Nephron progenitor cell (in vitro differentiated cells): ENCODE results near the gene RTP5.
"Not testable (repeated sequence)": the region's sequence is repeated elsewhere in the genome, so short reads cannot be mapped to it uniquely, and the experiment has no call there.

Source experiments
- DNase-seq: peaks from one replicate; pipeline ENCODE4 v3.0.0; 2021
- H3K27ac Mint-ChIP-seq: 2 replicates; pipeline ENCODE4 v1.8.0; 2021; ENCODE audit warnings: mild to moderate bottlenecking, moderate library complexity, mixed read lengths
- H3K27me3 Mint-ChIP-seq: 2 replicates; pipeline ENCODE4 v1.8.0; 2021; ENCODE audit warnings: mild to moderate bottlenecking, low read depth, mixed read lengths; ENCODE audit not compliant: poor library complexity
- H3K36me3 Mint-ChIP-seq: 2 replicates; pipeline ENCODE4 v1.8.0; 2021; ENCODE audit warnings: low read depth, mixed read lengths
- H3K4me1 Mint-ChIP-seq: 2 replicates; pipeline ENCODE4 v1.8.0; 2021; ENCODE audit warnings: mixed read lengths
- H3K4me3 Mint-ChIP-seq: 2 replicates; pipeline ENCODE4 v1.8.0; 2021; ENCODE audit warnings: mild to moderate bottlenecking, moderate library complexity, mixed read lengths
- H3K9me3 Mint-ChIP-seq: 2 replicates; pipeline ENCODE4 v1.8.0; 2021; ENCODE audit warnings: mild to moderate bottlenecking, moderate library complexity, mixed read lengths
- CTCF ChIP-seq: fragments of 200-600 bp; sonication (generic); IDR thresholded peaks from 2 replicates; pipeline ENCODE4 v1.5.0; 2021; ENCODE audit warnings: antibody characterized with exemption

Gene RTP5

GRCh38 chr2:241906826-241907570 is 37.5 kb downstream of the RTP5 start:
- Mint-ChIP-seq H3K9me3 (peaks cover 13% of the 10 kb centered on the region), H3K36me3 (peaks cover 18% of the 10 kb centered on the region), H3K27me3 (peaks cover 14% of the 10 kb centered on the region), H3K4me1 (peaks cover 31% of the 10 kb centered on the region), H3K4me3 (no peak overlapping the region), H3K27ac (peak overlapping the region; percentile 55)
- no peak for TF ChIP-seq CTCF
- DNase-seq: no peak

- DNase-seq: not testable (repeated sequence)
- H3K9me3 Mint-ChIP-seq: peaks cover 16% of the 10 kb centered on the region
- H3K36me3 Mint-ChIP-seq: peaks cover 20% of the 10 kb centered on the region
These were observed 38.3 kb downstream of the RTP5 start for GRCh38 chr2:241907831-241908230.

GRCh38 chr2:241908686-241909420 is 39.3 kb downstream of the RTP5 start:
- DNase-seq: no peak
- Mint-ChIP-seq H3K4me1 (peaks cover 30% of the 10 kb centered on the region), H3K27me3 (peaks cover 14% of the 10 kb centered on the region), H3K9me3 (peaks cover 23% of the 10 kb centered on the region), H3K36me3 (peaks cover 20% of the 10 kb centered on the region), H3K4me3 (no peak overlapping the region), H3K27ac (peak overlapping the region; percentile 36)
- no peak for TF ChIP-seq CTCF

More at GRCh38 chr2:241907831-241908230, 38.3 kb downstream of the RTP5 start:
- not testable (repeated sequence) for H3K4me3 Mint-ChIP-seq, H3K27ac Mint-ChIP-seq
- H3K27me3 Mint-ChIP-seq: peaks cover 14% of the 10 kb centered on the region
- peaks cover 30% of the 10 kb centered on the region for H3K4me1 Mint-ChIP-seq

- no peak for TF ChIP-seq CTCF
- H3K4me1 Mint-ChIP-seq: peaks cover 30% of the 10 kb centered on the region
- no peak overlapping the region for H3K27ac Mint-ChIP-seq
- no peak overlapping the region for H3K4me3 Mint-ChIP-seq
- peaks cover 20% of the 10 kb centered on the region for H3K36me3 Mint-ChIP-seq
- peaks cover 23% of the 10 kb centered on the region for H3K9me3 Mint-ChIP-seq
- H3K27me3 Mint-ChIP-seq: peaks cover 12% of the 10 kb centered on the region
- no peak for DNase-seq
These were observed 40.2 kb downstream of the RTP5 start for GRCh38 chr2:241909769-241910168.

DNA sequence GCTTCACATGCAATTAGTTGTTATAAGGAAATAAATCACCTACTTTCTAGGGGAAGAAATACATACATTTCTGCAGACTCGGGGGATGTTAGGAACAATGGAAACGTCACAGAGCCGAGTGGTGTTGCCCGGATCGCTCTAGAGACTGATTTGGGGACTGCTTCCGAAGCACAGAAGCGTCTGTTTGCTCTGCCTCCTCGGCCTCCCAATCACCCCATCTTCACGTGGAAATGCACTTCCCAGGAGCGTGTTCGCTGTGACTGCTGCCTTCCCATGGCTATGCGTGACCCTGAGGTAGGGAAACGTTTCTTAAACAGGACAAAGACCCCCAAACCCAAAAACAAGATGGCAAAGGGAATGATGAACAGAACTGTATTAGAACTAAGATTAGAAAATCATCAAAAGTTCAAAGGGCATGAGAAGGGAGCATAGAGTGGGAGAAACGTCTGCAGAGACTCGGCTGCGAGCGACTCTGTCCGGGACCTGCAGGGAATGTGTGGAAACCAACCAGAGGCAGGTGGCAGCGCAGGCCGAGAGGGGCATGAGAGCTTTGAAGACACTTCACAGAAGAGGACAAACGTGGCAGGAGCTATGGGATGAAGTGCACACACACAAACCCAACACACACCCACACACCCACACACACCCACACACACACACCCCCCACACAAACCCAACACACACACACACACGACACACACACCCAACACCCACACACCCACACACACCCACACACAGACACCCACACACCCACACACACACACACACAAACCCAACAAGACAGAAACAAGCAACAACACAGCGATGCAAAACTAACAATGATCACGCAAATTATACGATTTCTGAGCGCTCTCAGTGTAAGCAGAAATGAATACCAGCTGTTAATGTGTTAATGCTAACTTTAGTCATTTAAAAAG is 41.3 kb downstream of the RTP5 start:
- Mint-ChIP-seq H3K4me3 (no peak overlapping the region), H3K27ac (no peak overlapping the region), H3K9me3 (peaks cover 28% of the 10 kb centered on the region), H3K27me3 (peaks cover 10% of the 10 kb centered on the region), H3K36me3 (peaks cover 20% of the 10 kb centered on the region), H3K4me1 (peaks cover 30% of the 10 kb centered on the region)
- TF ChIP-seq CTCF: no peak
- no peak for DNase-seq

DNA sequence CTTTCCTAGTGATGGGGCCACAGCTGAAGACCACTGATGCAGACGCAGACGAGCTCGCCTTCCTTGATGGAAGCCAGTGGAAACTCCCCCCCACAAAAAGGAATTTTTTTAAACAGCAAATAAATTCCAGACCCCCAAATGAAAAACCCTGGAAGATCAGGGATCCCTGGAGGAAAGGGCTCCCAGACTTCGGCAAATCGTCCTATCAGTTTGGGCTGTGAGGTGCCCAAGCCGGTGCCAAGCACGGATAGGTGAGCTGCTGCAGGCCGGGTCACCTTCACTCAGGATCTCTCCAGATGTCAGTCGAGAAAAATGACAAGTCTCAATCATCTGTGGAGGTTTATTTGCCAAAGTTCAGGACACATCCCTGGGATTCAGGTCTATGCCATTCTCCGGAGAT is 42.0 kb downstream of the RTP5 start:
- peaks cover 20% of the 10 kb centered on the region for H3K36me3 Mint-ChIP-seq
- peaks cover 30% of the 10 kb centered on the region for H3K4me1 Mint-ChIP-seq
- no peak for DNase-seq
- H3K27ac Mint-ChIP-seq: no peak overlapping the region
- H3K27me3 Mint-ChIP-seq: peaks cover 10% of the 10 kb centered on the region
- TF ChIP-seq CTCF: no peak
- peaks cover 34% of the 10 kb centered on the region for H3K9me3 Mint-ChIP-seq
- no peak overlapping the region for H3K4me3 Mint-ChIP-seq
